ENCODE measurements around the gene ABHD4.

DNA sequence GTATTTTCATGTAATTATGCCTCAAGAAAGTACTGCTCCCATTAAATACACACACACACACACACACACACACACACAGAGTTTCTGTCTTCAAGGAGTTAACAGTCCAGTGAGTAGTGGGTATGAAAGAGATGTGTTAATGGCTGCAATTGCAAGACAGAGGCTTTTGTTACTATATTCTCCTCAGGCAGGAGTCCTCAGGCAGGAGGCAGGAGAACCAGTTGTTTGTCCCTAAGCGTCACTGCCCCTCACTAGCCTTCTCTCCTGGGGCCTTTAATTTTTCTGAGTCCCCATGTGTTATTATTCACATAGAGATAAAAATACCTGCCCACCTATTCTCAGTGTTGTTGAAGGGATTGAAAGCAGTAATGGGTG is 40.3 kb upstream of the ABHD4 start:
- TF ChIP-seq, protein P1, sequence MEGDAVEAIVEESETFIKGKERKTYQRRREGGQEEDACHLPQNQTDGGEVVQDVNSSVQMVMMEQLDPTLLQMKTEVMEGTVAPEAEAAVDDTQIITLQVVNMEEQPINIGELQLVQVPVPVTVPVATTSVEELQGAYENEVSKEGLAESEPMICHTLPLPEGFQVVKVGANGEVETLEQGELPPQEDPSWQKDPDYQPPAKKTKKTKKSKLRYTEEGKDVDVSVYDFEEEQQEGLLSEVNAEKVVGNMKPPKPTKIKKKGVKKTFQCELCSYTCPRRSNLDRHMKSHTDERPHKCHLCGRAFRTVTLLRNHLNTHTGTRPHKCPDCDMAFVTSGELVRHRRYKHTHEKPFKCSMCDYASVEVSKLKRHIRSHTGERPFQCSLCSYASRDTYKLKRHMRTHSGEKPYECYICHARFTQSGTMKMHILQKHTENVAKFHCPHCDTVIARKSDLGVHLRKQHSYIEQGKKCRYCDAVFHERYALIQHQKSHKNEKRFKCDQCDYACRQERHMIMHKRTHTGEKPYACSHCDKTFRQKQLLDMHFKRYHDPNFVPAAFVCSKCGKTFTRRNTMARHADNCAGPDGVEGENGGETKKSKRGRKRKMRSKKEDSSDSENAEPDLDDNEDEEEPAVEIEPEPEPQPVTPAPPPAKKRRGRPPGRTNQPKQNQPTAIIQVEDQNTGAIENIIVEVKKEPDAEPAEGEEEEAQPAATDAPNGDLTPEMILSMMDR (conservative IDR thresholded peaks at IDR 0.05; ENCODE audit: low read depth, low read length), result no peak
- TF ChIP-seq FOS (IDR thresholded peaks at IDR 0.05; ENCODE audit: low read depth, low read length) (no peak), RCOR1 (IDR thresholded peaks at IDR 0.05; ENCODE audit: insufficient replicate concordance, low read length) (no peak), CHD1 (IDR thresholded peaks at IDR 0.05; ENCODE audit: low read depth, low read length) (no peak), MXI1 (IDR thresholded peaks at IDR 0.05; ENCODE audit: borderline replicate concordance, low read depth, low read length) (no peak), BHLHE40 (IDR thresholded peaks at IDR 0.05; ENCODE audit: low read depth, low read length) (no peak), POLR2A (IDR thresholded peaks at IDR 0.05; ENCODE audit: low read depth, low read length) (no peak), SMC3 (IDR thresholded peaks at IDR 0.05; ENCODE audit: low read depth, low read length) (no peak), RAD21 (IDR thresholded peaks at IDR 0.05; ENCODE audit: low read length) (no peak), MAFK (IDR thresholded peaks at IDR 0.05; ENCODE audit: low read depth, low read length) (no peak), RFX5 (IDR thresholded peaks at IDR 0.05; ENCODE audit: low read depth, low read length) (no peak)
- TF ChIP-seq, protein P2, sequence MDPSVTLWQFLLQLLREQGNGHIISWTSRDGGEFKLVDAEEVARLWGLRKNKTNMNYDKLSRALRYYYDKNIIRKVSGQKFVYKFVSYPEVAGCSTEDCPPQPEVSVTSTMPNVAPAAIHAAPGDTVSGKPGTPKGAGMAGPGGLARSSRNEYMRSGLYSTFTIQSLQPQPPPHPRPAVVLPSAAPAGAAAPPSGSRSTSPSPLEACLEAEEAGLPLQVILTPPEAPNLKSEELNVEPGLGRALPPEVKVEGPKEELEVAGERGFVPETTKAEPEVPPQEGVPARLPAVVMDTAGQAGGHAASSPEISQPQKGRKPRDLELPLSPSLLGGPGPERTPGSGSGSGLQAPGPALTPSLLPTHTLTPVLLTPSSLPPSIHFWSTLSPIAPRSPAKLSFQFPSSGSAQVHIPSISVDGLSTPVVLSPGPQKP (IDR thresholded peaks at IDR 0.05; ENCODE audit: borderline replicate concordance, low read depth, low read length), result no peak
- TF ChIP-seq, protein P3, sequence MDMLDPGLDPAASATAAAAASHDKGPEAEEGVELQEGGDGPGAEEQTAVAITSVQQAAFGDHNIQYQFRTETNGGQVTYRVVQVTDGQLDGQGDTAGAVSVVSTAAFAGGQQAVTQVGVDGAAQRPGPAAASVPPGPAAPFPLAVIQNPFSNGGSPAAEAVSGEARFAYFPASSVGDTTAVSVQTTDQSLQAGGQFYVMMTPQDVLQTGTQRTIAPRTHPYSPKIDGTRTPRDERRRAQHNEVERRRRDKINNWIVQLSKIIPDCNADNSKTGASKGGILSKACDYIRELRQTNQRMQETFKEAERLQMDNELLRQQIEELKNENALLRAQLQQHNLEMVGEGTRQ (IDR thresholded peaks at IDR 0.05; ENCODE audit: low read depth, low read length), result no peak
